Common myeloid progenitor, CD34-positive (primary cell): ENCODE data around the gene BIRC2.
A peak's percentile ranks its signal among the peaks of the same experiment; 100 is the strongest.

ENCODE experiments used
- CTCF ChIA-PET: fragments of 350-600 bp; sonication (Branson Sonifier 250); formaldehyde crosslinking; loops from one replicate; lab custom pipeline; 2021; ENCODE audit warnings: antibody characterized with exemption; lab: Charles Lee
- POLR2A ChIA-PET: fragments of 350-600 bp; sonication (Branson Sonifier 250); formaldehyde crosslinking; loops from one replicate; lab custom pipeline; 2021; ENCODE audit warnings: antibody characterized with exemption; lab: Charles Lee
- DNase-seq, 3 donors: peaks; one replicate each; pipeline versions ENCODE4 v3.0.0 to v3.0.0-alpha.2; 2013
- H3K27ac ChIP-seq, 2 experiments: 1 replicate in 1 of 2; 2 replicates in 1 of 2; pipeline ENCODE4 v1.7.0; 2013; ENCODE audit warnings: inconsistent platforms in 2 of 2, low read length in 2 of 2, mild to moderate bottlenecking in 2 of 2, low read depth in 1 of 2, moderate library complexity in 1 of 2; ENCODE audit not compliant: severe bottlenecking in 2 of 2, insufficient read depth in 1 of 2, poor library complexity in 1 of 2
- H3K27me3 ChIP-seq, 5 experiments: replicated peaks in 2 of 5; 1 replicate in 3 of 5; 2 replicates in 2 of 5; pipeline versions ENCODE4 v1.6.1 to v1.7.0; 2013; ENCODE audit warnings: low read length in 4 of 5, mild to moderate bottlenecking in 2 of 5, moderate library complexity in 2 of 5, inconsistent platforms in 1 of 5; ENCODE audit not compliant: insufficient read depth in 5 of 5, control insufficient read depth in 4 of 5
- H3K36me3 ChIP-seq, 4 experiments: 1 replicate in 2 of 4; 2 replicates in 2 of 4; pipeline versions ENCODE4 v1.6.1 to v1.7.0; 2013; ENCODE audit warnings: low read length in 3 of 4, control low read depth in 1 of 4, mild to moderate bottlenecking in 1 of 4; ENCODE audit not compliant: control insufficient read depth in 4 of 4, insufficient read depth in 4 of 4
- H3K4me1 ChIP-seq, 4 experiments: 1 replicate in 3 of 4; 2 replicates in 1 of 4; pipeline versions ENCODE4 v1.6.1 to v1.7.1; 2013; ENCODE audit warnings: low read length in 3 of 4, mild to moderate bottlenecking in 3 of 4, control low read depth in 1 of 4, inconsistent platforms in 1 of 4, moderate library complexity in 1 of 4; ENCODE audit not compliant: control insufficient read depth in 4 of 4, insufficient read depth in 4 of 4; ENCODE audit errors: control extremely low read depth in 1 of 4
- H3K4me3 ChIP-seq, 7 experiments: 1 replicate in 4 of 7; 2 replicates in 3 of 7; pipeline versions ENCODE4 v1.5.1 to v1.7.0; 2013; ENCODE audit warnings: mild to moderate bottlenecking in 7 of 7, low read length in 6 of 7, moderate library complexity in 6 of 7, inconsistent platforms in 2 of 7, low read depth in 2 of 7, control low read depth in 1 of 7; ENCODE audit not compliant: insufficient read depth in 4 of 7, control insufficient read depth in 1 of 7; ENCODE audit errors: extremely low read depth in 1 of 7
- H3K9me3 ChIP-seq, 5 experiments: 1 replicate in 4 of 5; 2 replicates in 1 of 5; pipeline versions ENCODE4 v1.6.1 to v1.7.1; 2013; ENCODE audit warnings: low read length in 4 of 5, mild to moderate bottlenecking in 2 of 5, inconsistent platforms in 1 of 5, low read depth in 1 of 5, moderate library complexity in 1 of 5; ENCODE audit not compliant: control insufficient read depth in 4 of 5, insufficient read depth in 2 of 5; ENCODE audit errors: control extremely low read depth in 1 of 5
- WGBS: methylation state at CpG from one replicate; pipeline ENCODE4 v1.1.5; 2013; ENCODE audit not compliant: insufficient coverage; 5-methylcytosine and 5-hydroxymethylcytosine counted together

BIRC2 gene

GRCh38 chr11:102316346-102316904 is 30.6 kb upstream of the BIRC2 start:
- CTCF ChIA-PET = interaction anchor here (0.9 to 13.2 kb wide), 4 partner anchors 16 to 28 kb away, joined by 3 to 142 read pairs (median 6); no protein-coding TSS in a partner anchor
- Histone ChIP-seq H3K9me3 (no peaks in the 10 kb centered on the region), H3K27me3 (no peaks in the 10 kb centered on the region), H3K4me1 (peaks cover 22 to 54% (median 37%) of the 10 kb centered on the region in 4 experiments), H3K27ac (peak overlapping the region; percentile 82 to 91), H3K4me3 (peak overlapping the region in 2 of 7 experiments; percentile 82 to 88), H3K36me3 (no peaks in the 10 kb centered on the region)
- DNase-seq = peak in 2 of 3 donors; percentile 38 to 44
- 100% methylated on average over 1 of the region's 4 CpGs for WGBS
- POLR2A ChIA-PET = interaction anchor here (0.9 to 1.4 kb wide), 2 partner anchors 9 to 27 kb away, joined by 3 read pairs; no protein-coding TSS in a partner anchor

- peak; percentile 99 to 100 (median 100) for DNase-seq
- ChIA-PET CTCF (interaction anchor here (0.9 to 13.2 kb wide), 6 partner anchors 9 to 27 kb away, joined by 3 to 142 read pairs (median 6); no protein-coding TSS in a partner anchor), POLR2A (interaction anchor here (0.9 to 1.4 kb wide), 4 partner anchors 10 to 30 kb away, joined by 3 to 7 read pairs (median 4); partner anchors contain the start of gene BIRC2)
- under 1% methylated on average over 27 of the region's 34 CpGs for WGBS
- Histone ChIP-seq H3K9me3 (no peaks in the 10 kb centered on the region), H3K27ac (peak within 1 kb of the TSS; percentile 82 to 91), H3K36me3 (no peaks in the 10 kb centered on the region), H3K4me3 (peak within 1 kb of the TSS; percentile 52 to 88 (median 73)), H3K4me1 (peaks cover 25 to 62% (median 41%) of the 10 kb centered on the region in 4 experiments), H3K27me3 (no peaks in the 10 kb centered on the region)
Measured at GRCh38 chr11:102317099-102317767, 29.8 kb upstream of the BIRC2 start, which contains the start of gene BIRC3. Gene BIRC3 (plus strand): TSS chr11:102317484. CDS start chr11:102324510, 7,026 bp downstream.

- ChIA-PET POLR2A (interaction anchor here (1.3 kb wide), 2 partner anchors 25 to 29 kb away, joined by 5 to 7 read pairs; partner anchors contain the start of gene BIRC2), CTCF (interaction anchor here (0.8 to 13.2 kb wide), 7 partner anchors 9 to 139 kb away, joined by 3 to 142 read pairs (median 3); no protein-coding TSS in a partner anchor)
- WGBS = 0% methylated on average over 5 of the region's 7 CpGs
- H3K4me1 ChIP-seq = peaks cover 23 to 66% (median 43%) of the 10 kb centered on the region in 4 experiments
- DNase-seq = no peak
- peak overlapping the region; percentile 52 to 88 (median 73) for H3K4me3 ChIP-seq
- no peaks in the 10 kb centered on the region for H3K9me3 ChIP-seq
- H3K27me3 ChIP-seq = no peaks in the 10 kb centered on the region
- no peaks in the 10 kb centered on the region for H3K36me3 ChIP-seq
- peak overlapping the region; percentile 73 to 91 for H3K27ac ChIP-seq
Measured at GRCh38 chr11:102317768-102318103, 29.3 kb upstream of the BIRC2 start.

GRCh38 chr11:102318469-102318868 is 28.5 kb upstream of the BIRC2 start:
- CTCF ChIA-PET = interaction anchor here (0.7 to 13.2 kb wide), 10 partner anchors 10 to 138 kb away, joined by 3 to 142 read pairs (median 4); no protein-coding TSS in a partner anchor
- POLR2A ChIA-PET = interaction anchor here (0.6 to 1.3 kb wide), 4 partner anchors 24 to 181 kb away, joined by 3 to 7 read pairs (median 4); partner anchors contain the start of gene BIRC2
- 43% methylated on average over 1 of the region's 1 CpG for WGBS

GRCh38 chr11:102319544-102319943 is 27.5 kb upstream of the BIRC2 start:
- Histone ChIP-seq H3K4me1 (peaks cover 21 to 67% (median 40%) of the 10 kb centered on the region in 4 experiments), H3K36me3 (no peaks in the 10 kb centered on the region), H3K4me3 (peak overlapping the region in 3 of 7 experiments; percentile 19 to 48 (median 46)), H3K27ac (no peak overlapping the region), H3K27me3 (no peaks in the 10 kb centered on the region), H3K9me3 (no peaks in the 10 kb centered on the region)
- WGBS = 79% methylated on average over 2 of the region's 2 CpGs
- CTCF ChIA-PET = interaction anchor here (1.1 to 13.2 kb wide), 5 partner anchors 14 to 31 kb away, joined by 3 to 142 read pairs (median 5); partner anchors contain the start of gene BIRC2
- no peak for DNase-seq
- POLR2A ChIA-PET = no interaction called here

More at GRCh38 chr11:102318469-102318868, 28.5 kb upstream of the BIRC2 start:
- Histone ChIP-seq H3K27ac (peak overlapping the region in 1 of 2 experiments; percentile 91), H3K27me3 (no peaks in the 10 kb centered on the region), H3K9me3 (no peaks in the 10 kb centered on the region), H3K4me1 (peaks cover 21 to 65% (median 41%) of the 10 kb centered on the region in 4 experiments), H3K36me3 (no peaks in the 10 kb centered on the region), H3K4me3 (peak overlapping the region in 6 of 7 experiments; percentile 53 to 88 (median 75))
- peak in 2 of 3 donors; percentile 43 to 46 for DNase-seq

GRCh38 chr11:102320188-102320587 is 26.8 kb upstream of the BIRC2 start:
- no peaks in the 10 kb centered on the region for H3K27me3 ChIP-seq
- H3K9me3 ChIP-seq = no peaks in the 10 kb centered on the region
- POLR2A ChIA-PET = no interaction called here
- DNase-seq = peak in 1 of 3 donors; percentile 51
- H3K4me3 ChIP-seq = no peak overlapping the region
- H3K36me3 ChIP-seq = no peaks in the 10 kb centered on the region
- CTCF ChIA-PET = interaction anchor here (1.0 to 13.2 kb wide), 7 partner anchors 22 to 293 kb away, joined by 3 to 142 read pairs (median 6); partner anchors contain the start of gene BIRC2
- H3K27ac ChIP-seq = peak overlapping the region in 1 of 2 experiments; percentile 32
- H3K4me1 ChIP-seq = peaks cover 21 to 67% (median 40%) of the 10 kb centered on the region in 4 experiments
